Measurements from ENCODE around the gene MCTP1. TPM values are rescaled to one million over a fixed set of nuclear protein-coding genes. Genes with fewer than 3 reads are reported as not detected.

Gene MCTP1
- total RNA-seq, 1 experiment from 2014 or later: 0.44 TPM

- TF ChIP-seq CBX3 (IDR thresholded peaks at IDR 0.05; ENCODE audit: low read depth) (no peak), ZNF274 (IDR thresholded peaks at IDR 0.05; ENCODE audit: low read depth, low read length) (no peak), SRF (IDR thresholded peaks at IDR 0.05; ENCODE audit: low read depth) (no peak), SP1 (IDR thresholded peaks at IDR 0.05; ENCODE audit: low read depth) (no peak)
These were observed 378.1 kb downstream of the MCTP1 start (continued) for GRCh38 chr5:94906750-94907149.

GRCh38 chr5:94903726-94904125, 381.2 kb downstream of the MCTP1 start:
- H3K9me3 ChIP-seq (ENCODE audit: control insufficient read depth in 1 of 2, insufficient read depth in 1 of 2, low read depth in 1 of 2, low read length in 2 of 2): no peaks in the 10 kb centered on the region
- H3K4me1 ChIP-seq (ENCODE audit: control insufficient read depth in 1 of 2, insufficient read depth in 2 of 2, low read length in 2 of 2): peaks cover 2 to 11% of the 10 kb centered on the region in 2 experiments; a peak in 3 of 4 replicates
- no peak overlapping the region for H3K4me2 ChIP-seq (ENCODE audit: low read length)
- ChIA-PET POLR2A (no interaction called here), RAD21 (ENCODE audit: low non-redundant PET in 1 of 2, low total read pairs in 2 of 2, uncharacterized antibody in 2 of 2, unreplicated experiment in 2 of 2) (no interaction called here), CTCF (no interaction called here)
- H3K4me3 ChIP-seq (replicated peaks in 1 of 2; ENCODE audit: low read depth in 1 of 2, low read length in 2 of 2): no peak overlapping the region
- no peak for DNase-seq (ENCODE audit: low read depth, low spot score)
- H4K20me1 ChIP-seq (ENCODE audit: insufficient read depth): no peaks in the 10 kb centered on the region
- no peaks in the 10 kb centered on the region for H3K36me3 ChIP-seq (ENCODE audit: control insufficient read depth in 1 of 2, insufficient read depth in 2 of 2, low read length in 2 of 2)
- no peaks in the 10 kb centered on the region for H3K27me3 ChIP-seq (ENCODE audit: insufficient read depth, low read length)
- TF ChIP-seq YY1 (IDR thresholded peaks at IDR 0.05; ENCODE audit: extremely low read depth, insufficient replicate concordance, low read depth, low read length) (no peak), SP1 (IDR thresholded peaks at IDR 0.05; ENCODE audit: low read depth) (no peak), REST (IDR thresholded peaks at IDR 0.05; ENCODE audit: low read depth) (no peak), CTCF (IDR thresholded peaks at IDR 0.05 in 2 of 3, conservative IDR thresholded peaks at IDR 0.05 in 1 of 3; ENCODE audit: borderline replicate concordance in 1 of 3, insufficient read depth in 1 of 3, low read depth in 2 of 3, low read length in 2 of 3) (no peak), ZBTB33 (IDR thresholded peaks at IDR 0.05; ENCODE audit: extremely low read depth, insufficient replicate concordance, low read length) (no peak), ATF3 (IDR thresholded peaks at IDR 0.05) (no peak), FOSL1 (IDR thresholded peaks at IDR 0.05; ENCODE audit: low read depth) (no peak), SIN3A (IDR thresholded peaks at IDR 0.05; ENCODE audit: low read depth) (no peak), RAD21 (IDR thresholded peaks at IDR 0.05; ENCODE audit: low read depth) (no peak), EGR1 (IDR thresholded peaks at IDR 0.05; ENCODE audit: low read depth) (no peak), ELF1 (IDR thresholded peaks at IDR 0.05; ENCODE audit: borderline replicate concordance, low read depth) (no peak), ZNF274 (IDR thresholded peaks at IDR 0.05; ENCODE audit: low read depth, low read length) (no peak), POLR2AphosphoS5 (IDR thresholded peaks at IDR 0.05; ENCODE audit: low read depth, low read length) (no peak), MAX (IDR thresholded peaks at IDR 0.05) (no peak), CEBPB (IDR thresholded peaks at IDR 0.05; ENCODE audit: low read depth) (no peak), JUND (IDR thresholded peaks at IDR 0.05) (no peak), SRF (IDR thresholded peaks at IDR 0.05; ENCODE audit: low read depth) (no peak), EZH2phosphoT487 (IDR thresholded peaks at IDR 0.05; ENCODE audit: borderline replicate concordance) (no peak)
- no peaks in the 10 kb centered on the region for H3K9me2 ChIP-seq (ENCODE audit: insufficient read depth)
- intact Hi-C loops (cut with micrococcal nuclease): no loop called here
- no peak overlapping the region for H3K27ac ChIP-seq (ENCODE audit: low read depth, low read length)
- H3K79me2 ChIP-seq (ENCODE audit: insufficient read depth, low read length): no peaks in the 10 kb centered on the region
- H3K9ac ChIP-seq (ENCODE audit: low read length): no peak overlapping the region
- no peak for ATAC-seq
- BruUV-seq (replicated peaks): no TSS peak
- H2AFZ ChIP-seq (ENCODE audit: low read depth, low read length, poor library complexity, severe bottlenecking): no peak overlapping the region

All from HCT116 (cell line).